MG63 (cell line): Measurements from ENCODE around the gene DPY19L3. TPM values are rescaled to one million over a fixed set of nuclear protein-coding genes. Genes with fewer than 3 reads are reported as not detected.
"Not testable (repeated sequence)": the region's sequence is repeated elsewhere in the genome, so short reads cannot be mapped to it uniquely, and the experiment has no call there.

Experiments used
- DNase-seq: peaks from one replicate; pipeline ENCODE4 v3.0.0-alpha.2; 2020
- H3K27me3 ChIP-seq: fragments of 250-450 bp; sonication (Bioruptor Pico); 2 replicates; pipeline ENCODE4 v1.5.1; 2020; ENCODE audit warnings: mild to moderate bottlenecking, moderate library complexity
- H3K36me3 ChIP-seq: fragments of 250-450 bp; sonication (Bioruptor Pico); 2 replicates; pipeline ENCODE4 v1.5.1; 2020; ENCODE audit warnings: mild to moderate bottlenecking, moderate library complexity
- H3K4me3 ChIP-seq: fragments of 250-450 bp; sonication (Bioruptor Pico); 2 replicates; pipeline ENCODE4 v1.5.1; 2020; ENCODE audit warnings: mild to moderate bottlenecking, moderate library complexity
- H3K9me3 ChIP-seq: fragments of 250-450 bp; sonication (Bioruptor Pico); 2 replicates; pipeline ENCODE4 v1.5.1; 2020; ENCODE audit warnings: mild to moderate bottlenecking, moderate library complexity
- total RNA-seq: library from RNA; depleted of rRNA; stranded (reverse); fragments of >200 nt; shearing (Covaris generic); gene quantifications from 2 replicates; pipeline ENCODE4 v1.2.3, GENCODE V29; 2014; ENCODE audit warnings: low replicate concordance; rRNA removed

Gene DPY19L3
- 2.6 and 10.4 TPM in 2 replicates for total RNA-seq

GRCh38 chr19:32405431-32406160 lies at the start of gene DPY19L3:
TSS of gene DPY19L3 (plus strand) at chr19:32405770. CDS start at chr19:32408254, 2,484 bp downstream.
- no peaks in the 10 kb centered on the region for H3K27me3 ChIP-seq
- DNase-seq: peak; percentile 95
- no peaks in the 10 kb centered on the region for H3K9me3 ChIP-seq
- peak within 1 kb of the TSS; percentile 94 for H3K4me3 ChIP-seq
- H3K36me3 ChIP-seq: peaks cover 28% of the 10 kb centered on the region

DNA sequence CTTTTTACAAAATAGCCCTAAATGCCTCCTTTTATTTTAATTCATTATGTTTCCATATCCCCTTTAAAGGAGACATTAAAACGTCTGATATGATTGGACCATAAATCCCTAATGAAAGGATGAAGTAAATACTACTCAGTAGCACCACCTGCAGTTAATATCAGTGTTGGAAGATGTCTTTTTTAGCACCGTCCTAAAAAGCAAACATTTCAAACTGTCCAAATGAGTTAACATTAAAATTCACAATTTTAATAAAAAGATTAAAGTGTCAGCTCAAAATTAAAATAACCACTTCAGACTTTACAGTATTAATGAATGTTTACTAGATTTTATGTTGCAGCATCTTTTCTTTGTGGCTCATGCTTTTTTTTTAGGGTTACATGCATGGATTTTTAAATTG lies 47.9 kb upstream of the DPY19L3 start:
- Histone ChIP-seq H3K27me3 (no peaks in the 10 kb centered on the region), H3K4me3 (no peak overlapping the region), H3K9me3 (no peaks in the 10 kb centered on the region), H3K36me3 (peaks cover 86% of the 10 kb centered on the region)
- DNase-seq: no peak

- no peak overlapping the region for H3K4me3 ChIP-seq
- DNase-seq: no peak
- peaks cover 83% of the 10 kb centered on the region for H3K36me3 ChIP-seq
- no peaks in the 10 kb centered on the region for H3K9me3 ChIP-seq
- H3K27me3 ChIP-seq: no peaks in the 10 kb centered on the region
Measured at GRCh38 chr19:32358321-32358720, 47.2 kb upstream of the DPY19L3 start.

DNA sequence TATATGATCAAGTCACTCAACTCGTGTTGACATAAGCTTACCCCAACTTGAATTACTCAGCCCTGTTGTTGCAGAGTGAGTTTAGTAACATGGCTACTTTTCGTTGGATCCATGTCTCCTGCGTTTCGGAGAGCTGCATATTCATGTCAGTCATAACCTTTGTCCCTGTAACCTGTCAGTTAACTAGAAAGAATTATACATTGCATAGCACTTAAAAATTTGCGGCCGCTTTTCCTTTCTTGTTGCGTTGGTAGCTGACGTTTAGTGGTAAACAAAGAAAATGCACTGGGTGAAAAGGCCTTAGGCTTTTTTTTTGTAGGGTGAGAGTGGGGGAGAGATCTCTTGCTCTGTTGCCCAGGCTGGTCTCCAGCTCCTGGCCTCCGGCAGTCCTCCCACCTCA lies 46.0 kb upstream of the DPY19L3 start:
- Histone ChIP-seq H3K27me3 (no peaks in the 10 kb centered on the region), H3K36me3 (peaks cover 81% of the 10 kb centered on the region), H3K4me3 (no peak overlapping the region), H3K9me3 (no peaks in the 10 kb centered on the region)
- DNase-seq: no peak

GRCh38 chr19:32361574-32362317 lies 43.8 kb upstream of the DPY19L3 start:
- H3K36me3 ChIP-seq: peaks cover 83% of the 10 kb centered on the region
- no peak overlapping the region for H3K4me3 ChIP-seq
- DNase-seq: no peak
- H3K9me3 ChIP-seq: no peaks in the 10 kb centered on the region
- no peaks in the 10 kb centered on the region for H3K27me3 ChIP-seq

- no peaks in the 10 kb centered on the region for H3K9me3 ChIP-seq
- no peak for DNase-seq
- no peak overlapping the region for H3K4me3 ChIP-seq
- H3K27me3 ChIP-seq: no peaks in the 10 kb centered on the region
- H3K36me3 ChIP-seq: peaks cover 81% of the 10 kb centered on the region
Measured at GRCh38 chr19:32362318-32362691, 43.3 kb upstream of the DPY19L3 start.

- Histone ChIP-seq H3K36me3 (peaks cover 78% of the 10 kb centered on the region), H3K4me3 (no peak overlapping the region), H3K9me3 (no peaks in the 10 kb centered on the region), H3K27me3 (no peaks in the 10 kb centered on the region)
- DNase-seq: no peak
Measured at GRCh38 chr19:32363175-32363574, 42.4 kb upstream of the DPY19L3 start.

DNA sequence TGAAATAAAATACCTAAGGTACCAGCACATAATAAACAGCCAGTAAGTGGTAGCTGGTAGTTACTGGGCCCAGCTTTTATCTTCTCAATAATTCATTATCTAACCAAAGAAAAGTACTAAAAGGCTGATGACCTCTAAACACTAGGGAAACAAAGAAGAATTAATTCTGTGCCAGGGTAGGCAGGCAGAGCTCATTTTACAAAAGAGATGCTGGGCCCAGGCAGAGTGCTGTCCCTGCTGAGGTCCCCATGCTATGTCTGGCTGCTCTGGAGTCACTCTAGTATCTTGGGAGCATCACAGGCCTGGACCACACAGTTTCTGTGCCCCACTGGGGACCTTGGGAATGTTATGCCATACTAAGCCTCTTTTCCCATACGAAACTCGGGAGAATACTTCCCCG lies 41.9 kb upstream of the DPY19L3 start:
- peaks cover 77% of the 10 kb centered on the region for H3K36me3 ChIP-seq

GRCh38 chr19:32364040-32364439 lies 41.5 kb upstream of the DPY19L3 start:
- Histone ChIP-seq H3K27me3 (no peaks in the 10 kb centered on the region), H3K9me3 (no peaks in the 10 kb centered on the region), H3K4me3 (no peak overlapping the region), H3K36me3 (peaks cover 77% of the 10 kb centered on the region)
- DNase-seq: no peak

More for the DNA sequence above, 41.9 kb upstream of the DPY19L3 start:
- H3K9me3 ChIP-seq: no peaks in the 10 kb centered on the region
- no peak for DNase-seq
- H3K4me3 ChIP-seq: no peak overlapping the region
- H3K27me3 ChIP-seq: no peaks in the 10 kb centered on the region

GRCh38 chr19:32367063-32367462 lies 38.5 kb upstream of the DPY19L3 start:
- Histone ChIP-seq H3K9me3 (peaks cover 3% of the 10 kb centered on the region), H3K4me3 (no peak overlapping the region), H3K36me3 (peaks cover 80% of the 10 kb centered on the region), H3K27me3 (no peaks in the 10 kb centered on the region)
- DNase-seq: no peak

- H3K36me3 ChIP-seq: peaks cover 84% of the 10 kb centered on the region
- no peak for DNase-seq
- peaks cover 10% of the 10 kb centered on the region for H3K9me3 ChIP-seq
- H3K4me3 ChIP-seq: no peak overlapping the region
- no peaks in the 10 kb centered on the region for H3K27me3 ChIP-seq
Measured at GRCh38 chr19:32367948-32368536, 37.5 kb upstream of the DPY19L3 start.

DNA sequence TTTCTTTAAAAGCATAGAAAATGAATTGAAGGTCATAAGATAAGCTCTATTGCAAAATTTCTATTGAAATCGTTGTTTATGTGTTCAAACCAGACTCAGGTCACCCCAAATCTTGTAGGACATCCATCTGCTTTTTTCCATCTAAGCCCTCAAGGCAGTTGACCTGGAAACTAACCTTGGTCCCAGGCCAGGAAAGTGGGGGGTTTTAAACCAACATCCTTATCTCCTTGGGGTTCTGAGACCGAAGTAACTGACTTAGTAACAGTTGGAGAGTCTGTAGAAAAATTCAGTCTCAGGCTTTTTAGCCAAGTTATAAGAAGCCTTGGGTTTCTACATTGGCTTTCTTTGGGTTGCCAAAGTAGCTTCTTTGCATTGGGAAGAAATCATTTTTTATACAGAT lies 36.8 kb upstream of the DPY19L3 start:
- Histone ChIP-seq H3K36me3 (peaks cover 77% of the 10 kb centered on the region), H3K4me3 (no peak overlapping the region), H3K9me3 (peaks cover 10% of the 10 kb centered on the region), H3K27me3 (no peaks in the 10 kb centered on the region)
- DNase-seq: no peak

DNA sequence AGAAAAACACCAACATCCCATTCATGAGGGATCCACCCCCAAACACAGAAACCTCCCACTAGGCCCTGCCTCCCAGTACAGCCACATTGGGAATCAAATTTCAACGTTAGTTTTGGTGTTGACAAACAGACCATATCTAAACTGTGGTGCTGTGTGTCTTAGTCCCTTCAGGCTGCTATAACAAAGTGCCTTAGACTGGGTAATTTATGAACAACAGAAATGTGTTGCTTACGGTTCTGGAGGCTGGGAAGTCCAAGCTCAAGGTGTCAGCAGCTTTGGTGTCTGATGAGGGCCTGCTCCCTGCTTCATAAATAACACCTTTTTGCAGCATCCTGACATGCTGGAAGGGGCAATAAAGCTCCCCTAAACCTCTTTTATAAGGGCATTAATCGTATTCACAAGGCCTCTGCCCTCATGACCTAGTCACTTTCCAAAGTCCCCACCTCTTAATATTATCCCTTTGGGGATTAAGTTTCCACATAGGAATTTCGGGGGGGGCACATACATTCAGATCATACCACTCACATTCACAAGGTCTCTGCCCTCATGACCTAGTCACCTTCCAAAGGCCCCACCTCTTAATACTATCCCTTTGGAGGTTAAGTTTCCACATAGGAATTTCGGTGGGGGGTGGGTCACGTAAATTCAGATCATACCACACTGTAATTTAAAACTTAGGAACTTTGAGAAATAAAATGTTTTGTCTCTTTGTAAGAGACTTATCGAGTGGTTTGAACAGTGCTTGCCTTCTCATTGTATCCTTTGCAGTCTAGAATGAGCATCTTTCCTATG lies 32.6 kb upstream of the DPY19L3 start:
- Histone ChIP-seq H3K4me3 (no peak overlapping the region), H3K9me3 (peaks cover 10% of the 10 kb centered on the region), H3K36me3 (peaks cover 77% of the 10 kb centered on the region), H3K27me3 (no peaks in the 10 kb centered on the region)
- peak; percentile 31 for DNase-seq

GRCh38 chr19:32373585-32374295 lies 31.8 kb upstream of the DPY19L3 start:
- DNase-seq: peak; percentile 89
- no peak overlapping the region for H3K4me3 ChIP-seq

GRCh38 chr19:32374362-32374761 lies 31.2 kb upstream of the DPY19L3 start:
- DNase-seq, H3K27me3 ChIP-seq, H3K4me3 ChIP-seq: not testable (repeated sequence)
- Histone ChIP-seq H3K36me3 (peaks cover 66% of the 10 kb centered on the region), H3K9me3 (peaks cover 10% of the 10 kb centered on the region)

More at GRCh38 chr19:32373585-32374295, 31.8 kb upstream of the DPY19L3 start:
- peaks cover 73% of the 10 kb centered on the region for H3K36me3 ChIP-seq
- peaks cover 10% of the 10 kb centered on the region for H3K9me3 ChIP-seq
- H3K27me3 ChIP-seq: no peaks in the 10 kb centered on the region

- not testable (repeated sequence) for H3K9me3 ChIP-seq, H3K27me3 ChIP-seq, H3K4me3 ChIP-seq
- DNase-seq: peak; percentile 7
- H3K36me3 ChIP-seq: peaks cover 56% of the 10 kb centered on the region
Measured at GRCh38 chr19:32377088-32377487, 28.5 kb upstream of the DPY19L3 start.
